Peyer's patch (tissue), 4 donors: Measurements from ENCODE around the gene LUZP1. TPM values are rescaled to one million over a fixed set of nuclear protein-coding genes. Genes with fewer than 3 reads are reported as not detected.

ENCODE experiments used
- DNase-seq, 3 donors: peaks; one replicate each; pipeline ENCODE4 v3.0.0-alpha.2; 2017 to 2019
- H3K27ac ChIP-seq, 4 donors: fragments of 200-600 bp; sonication (generic); one replicate each; pipeline ENCODE4 v1.5.1; 2016 to 2019
- H3K27me3 ChIP-seq, 2 donors: fragments of 200-600 bp; sonication (generic); one replicate each; pipeline ENCODE4 v1.5.1; 2019
- H3K36me3 ChIP-seq, 3 donors: fragments of 200-600 bp; sonication (generic); one replicate each; pipeline ENCODE4 v1.5.1; 2016 to 2019
- H3K4me1 ChIP-seq, 4 donors: fragments of 200-600 bp; sonication (generic); one replicate each; pipeline ENCODE4 v1.5.1; 2016 to 2019
- H3K4me3 ChIP-seq, 4 donors: fragments of 200-600 bp; sonication (generic); 1 replicate in 3 of 4; 2 replicates in 1 of 4; pipeline ENCODE4 v1.5.1; 2016 to 2019; ENCODE audit warnings: mild to moderate bottlenecking in 1 of 4
- H3K9me3 ChIP-seq, 4 donors: fragments of 200-600 bp; sonication (generic); one replicate each; pipeline ENCODE4 v1.5.1; 2016 to 2019; ENCODE audit warnings: mild to moderate bottlenecking in 1 of 4
- POLR2A ChIP-seq, 2 donors: fragments of 450-650 bp; IDR thresholded peaks; one replicate each; pipeline ENCODE4 v1.5.1; 2017; ENCODE audit warnings: antibody characterized with exemption in 2 of 2, mild to moderate bottlenecking in 2 of 2, moderate library complexity in 2 of 2
- total RNA-seq, 4 donors: library from RNA; depleted of rRNA; stranded (reverse); fragments of >200 nt; gene quantifications; one replicate each; pipeline ENCODE4 v1.1.0, GENCODE V29; 2016
- TF ChIP-seq, protein P1 (sequence below), 6 experiments: fragments of 450-650 bp in 4 of 6; fragments of 200-600 bp in 2 of 6; sonication (generic) in 1 of 6; IDR thresholded peaks; one replicate each; pipeline ENCODE4 v1.5.1; 2017 to 2019; ENCODE audit warnings: antibody characterized with exemption in 6 of 6, mild to moderate bottlenecking in 3 of 6, moderate library complexity in 1 of 6

Gene LUZP1
- total RNA-seq, 4 donors from 2014 or later = 38.8 to 92.8 (median 70.4) TPM

DNA sequence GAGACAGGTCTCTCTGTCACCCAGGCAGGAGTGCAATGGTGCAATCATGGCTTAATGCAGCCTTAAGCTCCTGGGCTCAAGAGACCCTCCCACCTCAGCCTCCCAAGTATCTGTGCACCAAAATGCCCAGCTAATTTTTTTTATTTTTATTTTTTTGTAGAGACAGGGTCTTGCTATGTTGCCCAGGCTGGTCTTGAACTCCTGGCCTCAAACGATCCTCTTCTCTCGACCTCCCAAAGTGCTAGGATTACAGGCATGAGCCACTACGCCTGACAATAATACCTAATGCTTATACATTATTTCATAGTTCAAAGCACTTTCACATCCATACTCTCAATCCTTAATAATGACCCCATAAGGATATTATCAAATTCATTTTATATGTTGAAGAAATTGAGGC lies 48.3 kb downstream of the LUZP1 start:
- TF ChIP-seq, protein P1, sequence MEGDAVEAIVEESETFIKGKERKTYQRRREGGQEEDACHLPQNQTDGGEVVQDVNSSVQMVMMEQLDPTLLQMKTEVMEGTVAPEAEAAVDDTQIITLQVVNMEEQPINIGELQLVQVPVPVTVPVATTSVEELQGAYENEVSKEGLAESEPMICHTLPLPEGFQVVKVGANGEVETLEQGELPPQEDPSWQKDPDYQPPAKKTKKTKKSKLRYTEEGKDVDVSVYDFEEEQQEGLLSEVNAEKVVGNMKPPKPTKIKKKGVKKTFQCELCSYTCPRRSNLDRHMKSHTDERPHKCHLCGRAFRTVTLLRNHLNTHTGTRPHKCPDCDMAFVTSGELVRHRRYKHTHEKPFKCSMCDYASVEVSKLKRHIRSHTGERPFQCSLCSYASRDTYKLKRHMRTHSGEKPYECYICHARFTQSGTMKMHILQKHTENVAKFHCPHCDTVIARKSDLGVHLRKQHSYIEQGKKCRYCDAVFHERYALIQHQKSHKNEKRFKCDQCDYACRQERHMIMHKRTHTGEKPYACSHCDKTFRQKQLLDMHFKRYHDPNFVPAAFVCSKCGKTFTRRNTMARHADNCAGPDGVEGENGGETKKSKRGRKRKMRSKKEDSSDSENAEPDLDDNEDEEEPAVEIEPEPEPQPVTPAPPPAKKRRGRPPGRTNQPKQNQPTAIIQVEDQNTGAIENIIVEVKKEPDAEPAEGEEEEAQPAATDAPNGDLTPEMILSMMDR (IDR thresholded peaks at IDR 0.05) = no peak
- Histone ChIP-seq H3K27ac (no peak overlapping the region), H3K4me1 (peaks cover 0 to 82% (median 5%) of the 10 kb centered on the region in 4 donors)

DNA sequence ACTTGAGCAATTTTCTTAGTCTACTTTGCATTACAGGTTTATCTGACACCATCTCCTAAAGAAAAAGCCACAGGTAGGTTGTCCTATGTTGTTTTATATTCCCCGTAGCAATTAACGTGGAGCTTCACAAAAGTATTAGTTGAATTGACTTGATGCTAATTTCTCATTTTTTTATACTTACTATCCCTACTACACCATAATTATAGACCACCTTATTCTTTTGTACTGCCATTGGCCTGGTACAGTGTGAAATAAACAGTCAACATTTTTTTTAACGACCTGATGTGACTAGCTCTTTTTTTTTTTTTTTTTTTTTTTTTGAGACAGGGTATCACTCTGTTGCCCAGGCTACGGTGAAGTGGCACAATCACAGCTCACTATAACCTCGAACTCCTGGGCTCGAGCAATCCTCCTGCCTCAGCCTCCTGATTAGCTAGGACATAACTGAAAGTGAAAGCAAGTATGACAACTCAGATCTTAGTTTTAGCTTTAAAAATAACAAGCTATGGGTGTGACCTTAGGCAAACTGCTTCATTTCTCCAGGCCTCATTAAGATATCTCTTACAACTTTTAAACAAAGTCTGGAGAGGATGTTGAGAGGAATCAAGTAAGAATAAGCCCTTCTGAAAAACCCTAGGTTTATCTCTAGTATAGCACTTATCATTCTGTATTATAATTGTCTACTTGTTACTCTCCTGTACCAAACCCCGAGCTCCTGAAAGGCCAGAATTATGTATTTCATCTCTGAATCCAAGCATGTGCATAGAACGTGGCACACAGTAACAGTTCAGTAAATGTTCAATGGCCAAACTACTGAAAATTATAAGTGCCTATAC lies 49.5 kb downstream of the LUZP1 start:
- Histone ChIP-seq H3K27ac (peak overlapping the region in 3 of 4 donors; percentile 29 to 69 (median 42)), H3K36me3 (no peaks in the 10 kb centered on the region), H3K27me3 (no peaks in the 10 kb centered on the region), H3K4me1 (peaks cover 0 to 78% (median 5%) of the 10 kb centered on the region in 4 donors), H3K4me3 (peak overlapping the region in 1 of 4 donors; percentile 32), H3K9me3 (no peaks in the 10 kb centered on the region)
- no peak for TF ChIP-seq POLR2A (IDR thresholded peaks at IDR 0.05)
- TF ChIP-seq, protein P1 (IDR thresholded peaks at IDR 0.05) = no peak
- no peak for DNase-seq

More for the DNA sequence above, 48.3 kb downstream of the LUZP1 start:
- DNase-seq = no peak
- H3K27me3 ChIP-seq = no peaks in the 10 kb centered on the region
- no peaks in the 10 kb centered on the region for H3K36me3 ChIP-seq
- no peaks in the 10 kb centered on the region for H3K9me3 ChIP-seq
- H3K4me3 ChIP-seq = no peak overlapping the region

DNA sequence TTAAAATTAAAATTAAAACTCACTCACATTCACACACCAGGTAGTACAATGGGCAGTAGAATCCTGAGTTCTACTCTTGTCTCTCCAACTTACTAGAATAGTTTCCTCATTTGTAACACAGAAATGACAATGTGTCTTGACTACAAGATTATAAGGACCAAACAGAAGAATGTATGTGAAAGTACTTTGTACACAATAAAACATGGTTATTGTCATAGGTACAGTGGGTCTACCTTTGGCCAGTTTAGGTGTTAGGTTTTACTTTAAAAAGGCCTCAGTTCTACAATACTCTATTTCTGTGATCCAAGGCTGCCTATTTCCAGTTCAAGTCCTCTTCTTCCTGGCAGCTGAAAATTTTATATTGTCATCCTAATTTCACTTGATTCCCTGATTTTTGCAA lies 50.2 kb downstream of the LUZP1 start:
- Histone ChIP-seq H3K36me3 (no peaks in the 10 kb centered on the region), H3K27me3 (no peaks in the 10 kb centered on the region), H3K9me3 (no peaks in the 10 kb centered on the region), H3K27ac (peak overlapping the region in 2 of 4 donors; percentile 42 to 43), H3K4me3 (no peak overlapping the region), H3K4me1 (peaks cover 0 to 74% (median 5%) of the 10 kb centered on the region in 4 donors)
- TF ChIP-seq, protein P1 (IDR thresholded peaks at IDR 0.05) = no peak
- no peak for TF ChIP-seq POLR2A (IDR thresholded peaks at IDR 0.05)
- DNase-seq = no peak

- H3K4me1 ChIP-seq = peaks cover 0 to 61% (median 5%) of the 10 kb centered on the region in 4 donors
- no peak for TF ChIP-seq POLR2A (IDR thresholded peaks at IDR 0.05)
- TF ChIP-seq, protein P1 (IDR thresholded peaks at IDR 0.05) = no peak
- no peaks in the 10 kb centered on the region for H3K27me3 ChIP-seq
- no peak for DNase-seq
- no peak overlapping the region for H3K27ac ChIP-seq
- H3K4me3 ChIP-seq = no peak overlapping the region
- no peaks in the 10 kb centered on the region for H3K36me3 ChIP-seq
- no peaks in the 10 kb centered on the region for H3K9me3 ChIP-seq
Measured at GRCh38 chr1:23116921-23117699, 51.5 kb downstream of the LUZP1 start.

DNA sequence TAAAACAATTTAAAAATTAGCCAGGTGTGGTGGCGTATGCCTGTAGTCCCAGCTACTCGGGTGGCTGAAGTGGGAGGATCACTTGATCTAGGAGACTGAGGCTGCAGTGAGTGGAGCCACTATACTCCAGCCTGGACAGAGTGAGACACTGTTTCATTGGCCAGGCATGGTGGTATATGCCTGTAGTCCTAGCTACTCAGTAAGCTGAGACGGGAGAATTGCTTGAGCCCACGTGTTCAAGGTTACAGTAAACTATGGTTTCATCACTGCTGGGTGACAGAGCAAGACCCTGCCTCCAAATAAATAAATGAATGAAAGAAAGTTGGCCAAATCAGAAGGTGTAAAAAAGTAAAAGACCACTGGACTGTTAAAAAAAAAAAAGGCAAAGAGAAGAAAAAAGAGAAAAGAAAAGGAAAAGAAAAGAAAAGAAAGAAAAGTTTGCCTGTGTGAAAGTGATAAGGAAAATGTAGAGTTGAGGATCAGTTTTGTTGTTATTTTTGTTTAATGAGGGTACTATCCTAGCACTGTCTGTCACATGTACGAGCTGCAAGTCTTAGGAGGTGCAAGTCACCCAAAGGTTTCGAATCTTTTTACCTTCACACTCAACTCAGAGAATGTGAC lies 52.3 kb downstream of the LUZP1 start:
- no peak overlapping the region for H3K4me3 ChIP-seq
- no peaks in the 10 kb centered on the region for H3K36me3 ChIP-seq
- no peaks in the 10 kb centered on the region for H3K27me3 ChIP-seq
- no peak overlapping the region for H3K27ac ChIP-seq
- no peak for TF ChIP-seq POLR2A (IDR thresholded peaks at IDR 0.05)
- TF ChIP-seq, protein P1 (IDR thresholded peaks at IDR 0.05) = no peak
- H3K4me1 ChIP-seq = peaks cover 0 to 53% (median 3%) of the 10 kb centered on the region in 4 donors
- no peak for DNase-seq
- no peaks in the 10 kb centered on the region for H3K9me3 ChIP-seq
